MM.1S (cell line): ENCODE measurements around the gene CDS2.

ENCODE experiments used
- DNase-seq: peaks from one replicate; pipeline ENCODE4 v3.0.0-alpha.2; 2015
- H2AFZ ChIP-seq: fragments of 300-600 bp; sonication (generic); 2 replicates; pipeline ENCODE4 v1.6.0; 2016; ENCODE audit warnings: antibody characterized with exemption, low read length
- H3F3A ChIP-seq: fragments of 300-600 bp; sonication (generic); 2 replicates; pipeline ENCODE4 v1.6.1; 2016; ENCODE audit warnings: mild to moderate bottlenecking, antibody characterized with exemption, low read length, moderate library complexity, mixed read lengths; ENCODE audit not compliant: insufficient read depth
- H3K27ac ChIP-seq: fragments of 300-600 bp; sonication (generic); 2 replicates; pipeline ENCODE4 v1.5.1; 2016; ENCODE audit warnings: mild to moderate bottlenecking, low read length
- H3K27me3 ChIP-seq: fragments of 300-600 bp; sonication (generic); replicated peaks from 2 replicates; pipeline ENCODE4 v1.6.0; 2016; ENCODE audit warnings: low read length; ENCODE audit not compliant: insufficient read depth
- H3K36me3 ChIP-seq: fragments of 300-600 bp; sonication (generic); replicated peaks from 2 replicates; pipeline ENCODE4 v1.6.1; 2016; ENCODE audit warnings: mild to moderate bottlenecking, low read length, mixed read lengths; ENCODE audit not compliant: insufficient read depth
- H3K4me1 ChIP-seq: fragments of 300-600 bp; sonication (generic); 2 replicates; pipeline ENCODE4 v1.6.1; 2016; ENCODE audit warnings: low read length, mixed read lengths
- H3K4me2 ChIP-seq: fragments of 300-600 bp; sonication (generic); 2 replicates; pipeline ENCODE4 v1.6.0; 2016; ENCODE audit warnings: low read depth, low read length
- H3K4me3 ChIP-seq: fragments of 300-600 bp; sonication (generic); 2 replicates; pipeline ENCODE4 v1.5.1; 2016; ENCODE audit warnings: low read length, mixed read lengths
- H3K79me2 ChIP-seq: fragments of 300-600 bp; sonication (generic); 2 replicates; pipeline ENCODE4 v1.6.1; 2016; ENCODE audit warnings: mixed run types, low read length, mixed read lengths
- H3K9ac ChIP-seq: fragments of 300-600 bp; sonication (generic); 2 replicates; pipeline ENCODE4 v1.6.1; 2016; ENCODE audit warnings: low read length, mixed read lengths
- H3K9me2 ChIP-seq: fragments of 300-600 bp; sonication (generic); replicated peaks from 2 replicates; pipeline ENCODE4 v1.6.1; 2016; ENCODE audit warnings: mild to moderate bottlenecking, low read length, mixed read lengths; ENCODE audit not compliant: insufficient read depth
- H3K9me3 ChIP-seq: fragments of 300-600 bp; sonication (generic); replicated peaks from 2 replicates; pipeline ENCODE4 v1.6.1; 2016; ENCODE audit warnings: mild to moderate bottlenecking, low read length, mixed read lengths; ENCODE audit not compliant: insufficient read depth
- H4K20me1 ChIP-seq: fragments of 300-600 bp; sonication (generic); 2 replicates; pipeline ENCODE4 v1.6.1; 2016; ENCODE audit warnings: mild to moderate bottlenecking, low read length, moderate library complexity, mixed read lengths; ENCODE audit not compliant: insufficient read depth
- CTCF ChIP-seq: fragments of 300-600 bp; sonication (generic); IDR thresholded peaks from 2 replicates; pipeline ENCODE4 v1.5.1; 2016; ENCODE audit warnings: antibody characterized with exemption, low read length, mixed read lengths
- EZH2 ChIP-seq: fragments of 300-600 bp; sonication (generic); optimal IDR thresholded peaks from 2 replicates; pipeline ENCODE3; 2017; ENCODE audit warnings: low read depth, mild to moderate bottlenecking, antibody characterized with exemption, low read length, mixed read lengths
- EZH2phosphoT487 ChIP-seq: fragments of 300-600 bp; sonication (generic); IDR thresholded peaks from 2 replicates; pipeline ENCODE4 v1.6.1; 2018; ENCODE audit warnings: antibody characterized with exemption, low read length

CDS2 gene

GRCh38 chr20:5133998-5134397, 7.2 kb downstream of the CDS2 start:
- no peak overlapping the region for H3K27ac ChIP-seq
- H3K4me1 ChIP-seq = no peaks in the 10 kb centered on the region
- TF ChIP-seq EZH2 = no peak
- no peak for TF ChIP-seq CTCF
- no peak for TF ChIP-seq EZH2phosphoT487
- no peaks in the 10 kb centered on the region for H3F3A ChIP-seq
- no peak overlapping the region for H3K4me3 ChIP-seq
- no peak overlapping the region for H2AFZ ChIP-seq
- H3K36me3 ChIP-seq = no peaks in the 10 kb centered on the region
- H3K27me3 ChIP-seq = no peaks in the 10 kb centered on the region
- no peak for DNase-seq
- no peak overlapping the region for H3K9ac ChIP-seq
- H3K4me2 ChIP-seq = no peak overlapping the region
- H3K9me3 ChIP-seq = no peaks in the 10 kb centered on the region
- peaks cover 85% of the 10 kb centered on the region for H3K79me2 ChIP-seq
- H3K9me2 ChIP-seq = no peaks in the 10 kb centered on the region
- H4K20me1 ChIP-seq = no peaks in the 10 kb centered on the region

GRCh38 chr20:5135363-5136012, 8.7 kb downstream of the CDS2 start:
- no peaks in the 10 kb centered on the region for H3K9me2 ChIP-seq
- H3K36me3 ChIP-seq = no peaks in the 10 kb centered on the region
- peaks cover 83% of the 10 kb centered on the region for H3K79me2 ChIP-seq
- no peak overlapping the region for H3K4me2 ChIP-seq
- TF ChIP-seq CTCF (no peak), EZH2phosphoT487 (no peak), EZH2 (no peak)
- H3K4me3 ChIP-seq = no peak overlapping the region
- no peaks in the 10 kb centered on the region for H4K20me1 ChIP-seq
- H3K27me3 ChIP-seq = no peaks in the 10 kb centered on the region
- H3K4me1 ChIP-seq = no peaks in the 10 kb centered on the region
- no peak overlapping the region for H3K9ac ChIP-seq
- no peak overlapping the region for H2AFZ ChIP-seq
- no peaks in the 10 kb centered on the region for H3K9me3 ChIP-seq
- no peaks in the 10 kb centered on the region for H3F3A ChIP-seq
- no peak for DNase-seq
- no peak overlapping the region for H3K27ac ChIP-seq

GRCh38 chr20:5136096-5136495, 9.3 kb downstream of the CDS2 start:
- Histone ChIP-seq H3K4me2 (no peak overlapping the region), H4K20me1 (no peaks in the 10 kb centered on the region), H3K27ac (no peak overlapping the region), H3K9me3 (no peaks in the 10 kb centered on the region), H3K36me3 (no peaks in the 10 kb centered on the region), H3K4me3 (no peak overlapping the region), H3K79me2 (peaks cover 86% of the 10 kb centered on the region), H3K27me3 (no peaks in the 10 kb centered on the region), H3K4me1 (no peaks in the 10 kb centered on the region), H2AFZ (no peak overlapping the region), H3K9ac (no peak overlapping the region), H3F3A (no peaks in the 10 kb centered on the region), H3K9me2 (no peaks in the 10 kb centered on the region)
- no peak for DNase-seq
- TF ChIP-seq CTCF (no peak), EZH2phosphoT487 (no peak), EZH2 (no peak)
